ENCODE data around the gene SRRM3.

DNA sequence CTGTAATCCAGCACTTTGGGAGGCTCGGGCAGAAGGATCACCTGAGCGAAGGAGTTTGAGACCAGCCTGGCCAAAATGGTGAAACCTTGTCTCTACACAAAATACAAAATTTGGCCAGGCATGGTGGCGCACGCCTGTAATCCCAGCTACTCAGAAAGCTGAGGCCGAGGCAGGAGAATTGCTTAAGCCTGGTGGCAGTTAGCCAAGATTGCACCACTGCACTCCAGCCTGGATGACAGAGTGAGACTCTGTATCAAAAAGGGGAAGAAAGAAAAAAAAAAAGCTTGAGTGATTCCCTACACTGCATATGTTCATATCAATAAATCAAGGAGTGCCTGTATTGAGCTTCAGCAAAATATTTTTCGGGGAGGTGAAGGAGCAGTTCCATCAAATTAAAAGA, 45.8 kb upstream of the SRRM3 start:
- no peak for TF ChIP-seq POLR2A (IDR thresholded peaks at IDR 0.05)
- no peak for TF ChIP-seq CTCF (IDR thresholded peaks at IDR 0.05)

Measured in tibial nerve (tissue), 3 donors.